A549 (cell line): ENCODE data around the gene MMP25. TPM values are rescaled to one million over a fixed set of nuclear protein-coding genes. Genes with fewer than 3 reads are reported as not detected.

Source experiments
- ATAC-seq, 2 experiments: fragments of 200-7000 bp in 1 of 2; fragments of >200 bp in 1 of 2; cut with Nextera tagmentation in 1 of 2; cut with Tn5 transposase in 1 of 2; 3 replicates each; pipeline versions ENCODE4 v1.8.0 to v1.9.1; 2018 to 2020; ENCODE audit warnings: mild to moderate bottlenecking in 1 of 2, moderate library complexity in 1 of 2
- CTCF ChIA-PET: fragments of 300-600 bp; sonication (Branson Sonifier 250); formaldehyde crosslinking; extraction: SDS; loops from one replicate; lab custom pipeline; 2021; ENCODE audit warnings: antibody characterized with exemption, inconsistent platforms; lab: Yijun Ruan, JAX
- POLR2A ChIA-PET: fragments of 350-600 bp; formaldehyde crosslinking; extraction: SDS; loops from one replicate; lab custom pipeline; 2021; ENCODE audit warnings: antibody characterized with exemption, inconsistent platforms; lab: Yijun Ruan, JAX
- DNase-seq, 2 experiments: peaks; one replicate each; pipeline versions ENCODE4 v3.0.0 to v3.0.0-alpha.2; 2011 to 2016; ENCODE audit warnings: low read depth in 1 of 2, low spot score in 1 of 2
- FAIRE-seq: peaks from 2 replicates; lab custom pipeline; 2011; peaks lifted over from hg19 to GRCh38; lab: Jason Lieb, UNC
- H3K27ac ChIP-seq, 2 experiments: fragments of >200 bp; sonication (Bioruptor Twin); formaldehyde crosslinking; 3 replicates each; pipeline ENCODE4 v1.5.1; 2016 to 2017
- H3K4me1 ChIP-seq: fragments of >200 bp; sonication (Bioruptor Twin); formaldehyde crosslinking; 3 replicates; pipeline ENCODE4 v1.6.1; 2016
- H3K4me2 ChIP-seq: fragments of >200 bp; sonication (Bioruptor Twin); formaldehyde crosslinking; 3 replicates; pipeline ENCODE4 v1.6.1; 2016
- H3K4me3 ChIP-seq: fragments of >200 bp; sonication (Bioruptor Twin); formaldehyde crosslinking; 3 replicates; pipeline ENCODE4 v1.5.1; 2016
- H3K9me3 ChIP-seq: fragments of >200 bp; sonication (Bioruptor Twin); formaldehyde crosslinking; 3 replicates; pipeline ENCODE4 v1.6.1; 2016
- EHMT2 ChIP-seq: fragments of 200-600 bp; sonication (generic); IDR thresholded peaks from 2 replicates; pipeline ENCODE4 v1.6.1; 2016; ENCODE audit warnings: antibody characterized with exemption, low read depth, mild to moderate bottlenecking, moderate library complexity
- GATA3 ChIP-seq: IDR thresholded peaks from 2 replicates; pipeline ENCODE4 v1.6.1; 2012; ENCODE audit warnings: borderline replicate concordance
- HES2 ChIP-seq: fragments of >200 bp; sonication (Bioruptor Twin); formaldehyde crosslinking; IDR thresholded peaks from 2 replicates; pipeline ENCODE4 v1.6.1; 2016
- HOXB5 ChIP-seq: fragments of 250-450 bp; sonication (Bioruptor Pico); IDR thresholded peaks from 2 replicates; pipeline ENCODE4 v1.5.0; 2020; ENCODE audit warnings: mild to moderate bottlenecking, moderate library complexity
- KDM1A ChIP-seq: fragments of 200-600 bp; sonication (generic); IDR thresholded peaks from 2 replicates; pipeline ENCODE4 v1.6.1; 2016; ENCODE audit warnings: low read depth, mild to moderate bottlenecking
- MAZ ChIP-seq: fragments of 150-350 bp; IDR thresholded peaks from 2 replicates; pipeline ENCODE4 v1.6.1; 2014; ENCODE audit warnings: antibody characterized with exemption, low read depth, low read length, borderline replicate concordance
- NPAS2 ChIP-seq: fragments of 250-450 bp; sonication (Bioruptor Pico); IDR thresholded peaks from 2 replicates; pipeline ENCODE4 v1.8.0; 2022; ENCODE audit warnings: mild to moderate bottlenecking, moderate library complexity, borderline replicate concordance
- PHF8 ChIP-seq: fragments of 200-600 bp; sonication (generic); IDR thresholded peaks from 2 replicates; pipeline ENCODE4 v1.6.1; 2016; ENCODE audit warnings: low read depth, mild to moderate bottlenecking, antibody characterized with exemption, moderate library complexity, borderline replicate concordance
- RAD21 ChIP-seq, 2 experiments: fragments of >200 bp in 1 of 2; sonication (Bioruptor Twin) in 1 of 2; formaldehyde crosslinking in 1 of 2; IDR thresholded peaks in 1 of 2; conservative IDR thresholded peaks in 1 of 2; 2 replicates in 1 of 2; 3 replicates in 1 of 2; pipeline ENCODE4 v1.6.1; 2012 to 2018; ENCODE audit warnings: inconsistent platforms in 1 of 2
- SREBF2 ChIP-seq: fragments of 450-650 bp; IDR thresholded peaks from 2 replicates; pipeline ENCODE4 v1.6.1; 2014; ENCODE audit warnings: mild to moderate bottlenecking, moderate library complexity
- ZFP36 ChIP-seq: fragments of 450-650 bp; IDR thresholded peaks from 2 replicates; pipeline ENCODE4 v1.6.1; 2014; ENCODE audit warnings: borderline replicate concordance; ENCODE audit not compliant: partially characterized antibody
- WGBS: methylation state at CpG from one replicate; pipeline ENCODE4 v1.1.6; 2017; ENCODE audit errors: missing lambda C conversion rate; 5-methylcytosine and 5-hydroxymethylcytosine counted together
- polyA plus RNA-seq, 4 experiments: library from polyadenylated mRNA; depleted of rRNA in 3 of 4; stranded (reverse); fragments of >200 nt; fragmentation: RNase III in 1 of 4; extraction: RNeasy Plus Mini Kit Qiagen cat#74134 plus additional on column Dnase treatment in 1 of 4; gene quantifications; 2 replicates in 3 of 4; 3 replicates in 1 of 4; pipeline ENCODE4 v1.2.3, GENCODE V29; 2011 to 2017
- TF ChIP-seq, protein P1 (sequence below): IDR thresholded peaks from 2 replicates; pipeline ENCODE4 v1.6.1; 2012
- TF ChIP-seq, protein P2 (sequence below): fragments of 250-450 bp; sonication (Bioruptor Pico); IDR thresholded peaks from 2 replicates; pipeline ENCODE4 v1.5.0; 2020; ENCODE audit warnings: low read depth, mild to moderate bottlenecking, moderate library complexity

Gene MMP25
- polyA plus RNA-seq, 2 of the 4 experiments (the other 2 are of a cell fraction), result 0.04 to 0.31 TPM

GRCh38 chr16:3060339-3061127 is 14.2 kb downstream of the MMP25 start:
- no peak overlapping the region for H3K4me2 ChIP-seq
- peaks cover 21% of the 10 kb centered on the region for H3K4me1 ChIP-seq
- no peak for DNase-seq
- peak overlapping the region in 1 of 2 experiments; percentile 99; a peak in 3 of 6 replicates for H3K27ac ChIP-seq
- no peaks in the 10 kb centered on the region for H3K9me3 ChIP-seq
- POLR2A ChIA-PET, result interaction anchor here (2.3 kb wide), 1 partner anchor 68 kb away, joined by 15 read pairs; no protein-coding TSS in a partner anchor
- no peak overlapping the region for H3K4me3 ChIP-seq
- no peak for TF ChIP-seq RAD21 (conservative IDR thresholded peaks at IDR 0.05 in 1 of 2, IDR thresholded peaks at IDR 0.05 in 1 of 2)
- no peak for TF ChIP-seq HOXB5 (CRISPR knock-in tag)
- TF ChIP-seq SREBF2, result no peak
- ATAC-seq, result no peak
- 78% methylated on average over 14 of the region's 14 CpGs for WGBS
- CTCF ChIA-PET, result interaction anchor here (1.0 to 12.4 kb wide), 20 partner anchors 11 to 108 kb away, joined by 3 to 186 read pairs (median 19); partner anchors contain the start of genes ZNF205, ZNF213 and ZSCAN10
- FAIRE-seq, result no peak

DNA sequence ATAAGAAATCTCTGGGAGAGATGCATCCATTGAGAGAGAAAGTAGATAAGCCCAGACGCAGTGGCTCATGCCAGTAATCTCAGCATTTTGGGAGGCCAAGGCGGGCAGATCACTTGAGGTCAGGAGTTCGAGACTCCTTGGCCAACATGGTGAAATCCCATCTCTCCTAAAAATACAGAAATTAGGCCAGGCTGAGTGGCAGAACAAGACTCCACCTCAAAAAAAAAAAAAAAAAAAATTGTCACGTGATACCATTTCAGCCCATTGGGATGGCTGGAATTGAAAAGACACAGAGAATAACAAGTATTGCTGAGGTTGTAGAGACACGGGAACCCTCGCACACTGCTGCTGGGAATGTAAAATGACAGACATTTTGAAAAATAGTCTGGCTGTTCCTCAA is 16.2 kb downstream of the MMP25 start:
- Histone ChIP-seq H3K9me3 (no peaks in the 10 kb centered on the region), H3K27ac (no peak overlapping the region), H3K4me2 (no peak overlapping the region), H3K4me3 (no peak overlapping the region), H3K4me1 (peaks cover 27% of the 10 kb centered on the region)
- CTCF ChIA-PET, result interaction anchor here (0.7 to 12.4 kb wide), 6 partner anchors 14 to 67 kb away, joined by 3 to 186 read pairs (median 7); partner anchors contain the start of genes ZNF213 and ZSCAN10
- WGBS, result 77% methylated on average over 6 of the region's 6 CpGs
- TF ChIP-seq NPAS2 (CRISPR knock-in tag), result no peak
- TF ChIP-seq, protein P1, sequence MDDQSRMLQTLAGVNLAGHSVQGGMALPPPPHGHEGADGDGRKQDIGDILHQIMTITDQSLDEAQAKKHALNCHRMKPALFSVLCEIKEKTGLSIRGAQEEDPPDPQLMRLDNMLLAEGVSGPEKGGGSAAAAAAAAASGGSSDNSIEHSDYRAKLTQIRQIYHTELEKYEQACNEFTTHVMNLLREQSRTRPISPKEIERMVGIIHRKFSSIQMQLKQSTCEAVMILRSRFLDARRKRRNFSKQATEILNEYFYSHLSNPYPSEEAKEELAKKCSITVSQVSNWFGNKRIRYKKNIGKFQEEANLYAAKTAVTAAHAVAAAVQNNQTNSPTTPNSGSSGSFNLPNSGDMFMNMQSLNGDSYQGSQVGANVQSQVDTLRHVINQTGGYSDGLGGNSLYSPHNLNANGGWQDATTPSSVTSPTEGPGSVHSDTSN, result no peak
- TF ChIP-seq EHMT2, result no peak
- POLR2A ChIA-PET, result no interaction called here
- DNase-seq, result no peak
- ATAC-seq, result no peak
- FAIRE-seq, result no peak

GRCh38 chr16:3063625-3064386 is 17.4 kb downstream of the MMP25 start:
- Histone ChIP-seq H3K4me2 (no peak overlapping the region), H3K4me1 (peaks cover 23% of the 10 kb centered on the region), H3K4me3 (no peak overlapping the region), H3K9me3 (no peaks in the 10 kb centered on the region)
- POLR2A ChIA-PET, result no interaction called here
- FAIRE-seq (no peak), ATAC-seq (no peak)
- WGBS, result 91% methylated on average over 8 of the region's 8 CpGs
- TF ChIP-seq RAD21 (conservative IDR thresholded peaks at IDR 0.05 in 1 of 2, IDR thresholded peaks at IDR 0.05 in 1 of 2), result no peak
- TF ChIP-seq, protein P2, sequence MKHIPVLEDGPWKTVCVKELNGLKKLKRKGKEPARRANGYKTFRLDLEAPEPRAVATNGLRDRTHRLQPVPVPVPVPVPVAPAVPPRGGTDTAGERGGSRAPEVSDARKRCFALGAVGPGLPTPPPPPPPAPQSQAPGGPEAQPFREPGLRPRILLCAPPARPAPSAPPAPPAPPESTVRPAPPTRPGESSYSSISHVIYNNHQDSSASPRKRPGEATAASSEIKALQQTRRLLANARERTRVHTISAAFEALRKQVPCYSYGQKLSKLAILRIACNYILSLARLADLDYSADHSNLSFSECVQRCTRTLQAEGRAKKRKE (CRISPR knock-in tag), result no peak
- TF ChIP-seq PHF8, result no peak
- no peak for TF ChIP-seq KDM1A
- TF ChIP-seq HES2, result no peak
- TF ChIP-seq ZFP36, result no peak
- TF ChIP-seq GATA3, result no peak
- TF ChIP-seq MAZ, result no peak
- TF ChIP-seq, all 56 proteins: peak for 0
- CTCF ChIA-PET, result interaction anchor here (0.6 to 12.4 kb wide), 12 partner anchors 12 to 110 kb away, joined by 3 to 186 read pairs (median 4); partner anchors contain the start of genes ZNF213 and ZSCAN10
- no peak overlapping the region for H3K27ac ChIP-seq
- no peak for DNase-seq
